Esophagus muscularis mucosa (tissue), 3 donors: Measurements from ENCODE around the gene CAPZA3.

Experiments used
- CTCF ChIP-seq, 3 experiments: fragments of 200-600 bp in 2 of 3; fragments of 450-650 bp in 1 of 3; sonication (generic) in 2 of 3; IDR thresholded peaks; one replicate each; pipeline ENCODE4 v1.5.1; 2017 to 2019; ENCODE audit warnings: antibody characterized with exemption in 3 of 3, mild to moderate bottlenecking in 2 of 3, moderate library complexity in 1 of 3
- POLR2A ChIP-seq: fragments of 450-650 bp; IDR thresholded peaks from one replicate; pipeline ENCODE4 v1.6.1; 2017; ENCODE audit warnings: antibody characterized with exemption, moderate library complexity, mild to moderate bottlenecking, low read depth
- POLR2AphosphoS5 ChIP-seq, 2 donors: sonication (generic); formaldehyde crosslinking; IDR thresholded peaks; one replicate each; pipeline ENCODE4 v1.6.1; 2017; ENCODE audit warnings: antibody characterized with exemption in 2 of 2

- no peak for TF ChIP-seq CTCF (IDR thresholded peaks at IDR 0.05)
- no peak for TF ChIP-seq POLR2A
- TF ChIP-seq POLR2AphosphoS5 (IDR thresholded peaks at IDR 0.05): no peak
These were observed 13.9 kb downstream of the CAPZA3 start for GRCh38 chr12:18751866-18752265.
